HEK293 (cell line): Measurements from ENCODE around the gene SLC39A13.

ENCODE experiments used
- ZEB2 ChIP-seq: fragments of 450-650 bp; formaldehyde crosslinking; IDR thresholded peaks from 2 replicates; pipeline ENCODE4 v1.5.1; 2016; ENCODE audit warnings: missing biosample characterization, missing genetic modification characterization
- ZNF175 ChIP-seq: fragments of 450-650 bp; formaldehyde crosslinking; IDR thresholded peaks from 2 replicates; pipeline ENCODE4 v1.5.1; 2016; ENCODE audit warnings: missing biosample characterization, missing genetic modification characterization
- TF ChIP-seq, protein P1 (sequence below): fragments of 450-650 bp; formaldehyde crosslinking; IDR thresholded peaks from 2 replicates; pipeline ENCODE4 v1.5.1; 2017; ENCODE audit warnings: missing biosample characterization, missing genetic modification characterization
- TF ChIP-seq, protein P2 (sequence below): fragments of 450-650 bp; formaldehyde crosslinking; IDR thresholded peaks from 2 replicates; pipeline ENCODE4 v1.5.1; 2016; ENCODE audit warnings: missing biosample characterization, missing genetic modification characterization
- TF ChIP-seq, protein P3 (sequence below): fragments of 450-650 bp; formaldehyde crosslinking; IDR thresholded peaks from 2 replicates; pipeline ENCODE4 v1.5.1; 2016; ENCODE audit warnings: missing biosample characterization, missing genetic modification characterization

DNA sequence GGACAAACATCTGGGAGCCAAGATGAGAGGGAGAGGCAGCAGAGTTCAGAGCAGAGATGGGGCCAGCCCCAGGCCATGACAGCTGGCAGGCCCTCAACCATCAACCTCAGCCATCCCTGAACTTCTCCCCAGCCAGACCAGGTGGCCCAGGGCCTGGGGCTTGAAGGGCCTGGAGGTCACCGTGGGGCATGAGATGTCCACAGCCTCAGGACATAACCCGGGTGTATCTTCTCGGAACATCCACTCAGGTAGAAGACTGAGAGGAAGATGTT lies 12.4 kb upstream of the SLC39A13 start:
- TF ChIP-seq, protein P1, sequence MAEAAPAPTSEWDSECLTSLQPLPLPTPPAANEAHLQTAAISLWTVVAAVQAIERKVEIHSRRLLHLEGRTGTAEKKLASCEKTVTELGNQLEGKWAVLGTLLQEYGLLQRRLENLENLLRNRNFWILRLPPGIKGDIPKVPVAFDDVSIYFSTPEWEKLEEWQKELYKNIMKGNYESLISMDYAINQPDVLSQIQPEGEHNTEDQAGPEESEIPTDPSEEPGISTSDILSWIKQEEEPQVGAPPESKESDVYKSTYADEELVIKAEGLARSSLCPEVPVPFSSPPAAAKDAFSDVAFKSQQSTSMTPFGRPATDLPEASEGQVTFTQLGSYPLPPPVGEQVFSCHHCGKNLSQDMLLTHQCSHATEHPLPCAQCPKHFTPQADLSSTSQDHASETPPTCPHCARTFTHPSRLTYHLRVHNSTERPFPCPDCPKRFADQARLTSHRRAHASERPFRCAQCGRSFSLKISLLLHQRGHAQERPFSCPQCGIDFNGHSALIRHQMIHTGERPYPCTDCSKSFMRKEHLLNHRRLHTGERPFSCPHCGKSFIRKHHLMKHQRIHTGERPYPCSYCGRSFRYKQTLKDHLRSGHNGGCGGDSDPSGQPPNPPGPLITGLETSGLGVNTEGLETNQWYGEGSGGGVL (tag by site-specific recombination), result no peak
- TF ChIP-seq, protein P2, sequence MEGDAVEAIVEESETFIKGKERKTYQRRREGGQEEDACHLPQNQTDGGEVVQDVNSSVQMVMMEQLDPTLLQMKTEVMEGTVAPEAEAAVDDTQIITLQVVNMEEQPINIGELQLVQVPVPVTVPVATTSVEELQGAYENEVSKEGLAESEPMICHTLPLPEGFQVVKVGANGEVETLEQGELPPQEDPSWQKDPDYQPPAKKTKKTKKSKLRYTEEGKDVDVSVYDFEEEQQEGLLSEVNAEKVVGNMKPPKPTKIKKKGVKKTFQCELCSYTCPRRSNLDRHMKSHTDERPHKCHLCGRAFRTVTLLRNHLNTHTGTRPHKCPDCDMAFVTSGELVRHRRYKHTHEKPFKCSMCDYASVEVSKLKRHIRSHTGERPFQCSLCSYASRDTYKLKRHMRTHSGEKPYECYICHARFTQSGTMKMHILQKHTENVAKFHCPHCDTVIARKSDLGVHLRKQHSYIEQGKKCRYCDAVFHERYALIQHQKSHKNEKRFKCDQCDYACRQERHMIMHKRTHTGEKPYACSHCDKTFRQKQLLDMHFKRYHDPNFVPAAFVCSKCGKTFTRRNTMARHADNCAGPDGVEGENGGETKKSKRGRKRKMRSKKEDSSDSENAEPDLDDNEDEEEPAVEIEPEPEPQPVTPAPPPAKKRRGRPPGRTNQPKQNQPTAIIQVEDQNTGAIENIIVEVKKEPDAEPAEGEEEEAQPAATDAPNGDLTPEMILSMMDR, result no peak
- TF ChIP-seq ZEB2 (tag by site-specific recombination) (no peak), ZNF175 (tag by site-specific recombination) (no peak)
- TF ChIP-seq, protein P3, sequence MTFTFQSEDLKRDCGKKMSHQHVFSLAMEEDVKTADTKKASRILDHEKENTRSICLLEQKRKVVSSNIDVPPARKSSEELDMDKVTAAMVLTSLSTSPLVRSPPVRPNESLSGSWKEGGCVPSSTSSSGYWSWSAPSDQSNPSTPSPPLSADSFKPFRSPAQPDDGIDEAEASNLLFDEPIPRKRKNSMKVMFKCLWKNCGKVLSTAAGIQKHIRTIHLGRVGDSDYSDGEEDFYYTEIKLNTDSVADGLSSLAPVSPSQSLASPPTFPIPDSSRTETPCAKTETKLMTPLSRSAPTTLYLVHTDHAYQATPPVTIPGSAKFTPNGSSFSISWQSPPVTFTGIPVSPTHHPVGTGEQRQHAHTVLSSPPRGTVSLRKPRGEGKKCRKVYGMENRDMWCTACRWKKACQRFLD, result no peak
